Upper lobe of right lung (tissue), 1 donor: ENCODE data around the gene PLXNA4. TPM values are rescaled to one million over a fixed set of nuclear protein-coding genes. Genes with fewer than 3 reads are reported as not detected.
A peak's percentile ranks its signal among the peaks of the same experiment; 100 is the strongest.

ENCODE experiments used
- ATAC-seq: fragments of 200-7000 bp; cut with Tn5 transposase; one replicate; pipeline ENCODE4 v1.9.1; 2020; ENCODE audit warnings: mild to moderate bottlenecking, moderate library complexity
- DNase-seq: peaks from one replicate; pipeline ENCODE4 v3.0.0-alpha.2; 2020
- H3K27ac ChIP-seq: fragments of 200-600 bp; one replicate; pipeline ENCODE4 v1.8.0; 2022
- H3K27me3 ChIP-seq: fragments of 200-600 bp; one replicate; pipeline ENCODE4 v1.8.0; 2022; ENCODE audit warnings: mild to moderate bottlenecking
- H3K36me3 ChIP-seq: fragments of 200-600 bp; one replicate; pipeline ENCODE4 v1.8.0; 2022
- H3K4me1 ChIP-seq: fragments of 200-600 bp; one replicate; pipeline ENCODE4 v1.8.0; 2022
- H3K4me3 ChIP-seq: fragments of 200-600 bp; one replicate; pipeline ENCODE4 v1.8.0; 2022; ENCODE audit warnings: mild to moderate bottlenecking
- H3K9me3 ChIP-seq: fragments of 200-600 bp; one replicate; pipeline ENCODE4 v1.8.0; 2022
- CTCF ChIP-seq: fragments of 200-600 bp; IDR thresholded peaks from one replicate; pipeline ENCODE4 v1.8.0; 2022; ENCODE audit warnings: antibody characterized with exemption
- intact Hi-C: fragments of 100-400 bp; cut with DNase I; formaldehyde crosslinking; loops from one replicate; pipeline ENCODE4 v1.11.0; 2022
- total RNA-seq: library from RNA; stranded (reverse); fragmentation: NEBNext Ultra II Directional; extraction: Animal tissue kit (Norgen Biotek cat#: 25700); gene quantifications from one replicate; pipeline ENCODE4 v1.2.1, GENCODE V29; 2021
- donor health status: DM: no; HTN: yes; CAD: no; lungs with severe emphysema.

Gene PLXNA4
- total RNA-seq, 1 donor from 2014 or later = 7.2 TPM

- Histone ChIP-seq H3K9me3 (no peaks in the 10 kb centered on the region), H3K36me3 (no peaks in the 10 kb centered on the region), H3K27me3 (no peaks in the 10 kb centered on the region), H3K27ac (no peak overlapping the region), H3K4me1 (peaks cover 11% of the 10 kb centered on the region), H3K4me3 (no peak overlapping the region)
- ATAC-seq (no peak), DNase-seq (no peak)
- intact Hi-C loops = no loop called here
- no peak for TF ChIP-seq CTCF
Observed at GRCh38 chr7:132398253-132398925, 177.9 kb downstream of the PLXNA4 start.

- ATAC-seq (no peak), DNase-seq (no peak)
- peaks cover 6% of the 10 kb centered on the region for H3K4me1 ChIP-seq
- H3K27ac ChIP-seq = no peak overlapping the region
- intact Hi-C loops = no loop called here
- no peaks in the 10 kb centered on the region for H3K9me3 ChIP-seq
- H3K36me3 ChIP-seq = no peaks in the 10 kb centered on the region
- H3K27me3 ChIP-seq = no peaks in the 10 kb centered on the region
- no peak for TF ChIP-seq CTCF
- H3K4me3 ChIP-seq = no peak overlapping the region
Observed at GRCh38 chr7:132397070-132397469, 179.2 kb downstream of the PLXNA4 start.

DNA sequence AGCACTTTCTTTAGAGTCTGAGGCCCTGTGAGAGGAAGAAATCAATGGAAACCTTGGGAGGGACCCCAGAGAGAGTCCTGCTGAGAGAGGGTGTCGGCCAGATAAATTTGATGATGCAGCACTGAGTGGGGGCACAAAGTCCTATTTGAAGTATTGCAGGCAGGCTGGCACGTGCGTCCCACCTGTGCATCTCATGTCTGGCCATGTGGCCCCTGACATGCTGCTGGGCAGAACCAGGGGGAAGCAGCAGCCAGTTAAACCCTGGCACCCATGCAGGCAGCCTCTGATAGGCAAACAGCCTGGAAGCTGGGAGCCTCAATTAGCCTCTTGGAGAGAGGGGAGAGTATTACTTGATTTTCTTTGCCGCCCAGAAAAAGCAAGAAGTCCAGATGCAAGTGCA is 180.9 kb downstream of the PLXNA4 start:
- intact Hi-C loops = no loop called here

GRCh38 chr7:132394283-132395198 is 181.7 kb downstream of the PLXNA4 start:
- Histone ChIP-seq H3K9me3 (no peaks in the 10 kb centered on the region), H3K27ac (no peak overlapping the region), H3K36me3 (no peaks in the 10 kb centered on the region), H3K4me3 (no peak overlapping the region), H3K27me3 (no peaks in the 10 kb centered on the region), H3K4me1 (peaks cover 6% of the 10 kb centered on the region)
- intact Hi-C loops = no loop called here
- no peak for ATAC-seq
- DNase-seq = no peak
- peak; percentile 36 for TF ChIP-seq CTCF

More for the DNA sequence above, 180.9 kb downstream of the PLXNA4 start:
- no peak for TF ChIP-seq CTCF
- H3K4me1 ChIP-seq = peaks cover 6% of the 10 kb centered on the region
- no peaks in the 10 kb centered on the region for H3K36me3 ChIP-seq
- DNase-seq (no peak), ATAC-seq (no peak)
- no peaks in the 10 kb centered on the region for H3K9me3 ChIP-seq
- H3K27ac ChIP-seq = no peak overlapping the region
- H3K4me3 ChIP-seq = no peak overlapping the region
- no peaks in the 10 kb centered on the region for H3K27me3 ChIP-seq

GRCh38 chr7:132393789-132394261 is 182.4 kb downstream of the PLXNA4 start:
- Histone ChIP-seq H3K36me3 (no peaks in the 10 kb centered on the region), H3K27ac (no peak overlapping the region), H3K4me3 (no peak overlapping the region), H3K4me1 (peaks cover 6% of the 10 kb centered on the region), H3K27me3 (no peaks in the 10 kb centered on the region), H3K9me3 (no peaks in the 10 kb centered on the region)
- no peak for TF ChIP-seq CTCF
- peak; percentile 40 for ATAC-seq
- intact Hi-C loops = no loop called here
- DNase-seq = no peak
